Gastroesophageal sphincter (tissue), 3 donors: Measurements from ENCODE around the gene TSPAN14.

Experiments
- CTCF ChIP-seq, 4 experiments: fragments of 200-600 bp in 2 of 4; fragments of 450-650 bp in 2 of 4; sonication (generic) in 1 of 4; IDR thresholded peaks; one replicate each; pipeline ENCODE4 v1.5.1; 2017 to 2019; ENCODE audit warnings: antibody characterized with exemption in 4 of 4, mild to moderate bottlenecking in 2 of 4, moderate library complexity in 2 of 4
- EP300 ChIP-seq: sonication (generic); formaldehyde crosslinking; IDR thresholded peaks from one replicate; pipeline ENCODE4 v1.6.1; 2017; ENCODE audit warnings: antibody characterized with exemption, mild to moderate bottlenecking
- POLR2A ChIP-seq, 2 donors: fragments of 450-650 bp; IDR thresholded peaks; one replicate each; pipeline ENCODE4 v1.6.1; 2017; ENCODE audit warnings: antibody characterized with exemption in 2 of 2, mild to moderate bottlenecking in 2 of 2, moderate library complexity in 1 of 2
- POLR2AphosphoS5 ChIP-seq: sonication (generic); formaldehyde crosslinking; IDR thresholded peaks from one replicate; pipeline ENCODE4 v1.6.1; 2017; ENCODE audit warnings: antibody characterized with exemption

GRCh38 chr10:80580638-80581468 lies 126.7 kb downstream of the TSPAN14 start:
- TF ChIP-seq POLR2A (IDR thresholded peaks at IDR 0.05) (no peak), CTCF (IDR thresholded peaks at IDR 0.05) (no peak), POLR2AphosphoS5 (no peak), EP300 (no peak)
